ENCODE measurements around the gene ADCY4. TPM values are rescaled to one million over a fixed set of nuclear protein-coding genes. Genes with fewer than 3 reads are reported as not detected.
"Not testable (repeated sequence)": the region's sequence is repeated elsewhere in the genome, so short reads cannot be mapped to it uniquely, and the experiment has no call there.

The ADCY4 gene
- total RNA-seq, result 1.6 and 2.8 TPM in 2 replicates

- DNase-seq, result peak; percentile 75
- Mint-ChIP-seq H3K27me3 (peaks cover 33% of the 10 kb centered on the region), H3K9me3 (no peaks in the 10 kb centered on the region), H3K36me3 (ENCODE audit: low read depth) (peaks cover 30% of the 10 kb centered on the region), H3K4me1 (peaks cover 47% of the 10 kb centered on the region), H3K4me3 (peak within 1 kb of the TSS; percentile 61), H3K27ac (peak within 1 kb of the TSS; percentile 45)
- intact Hi-C loops (cut with micrococcal nuclease), result loop anchor here (5.0 kb wide), 1 partner anchor 338 kb away; no protein-coding TSS in a partner anchor
Measured at GRCh38 chr14:24334431-24335291, at the start of gene ADCY4. TSS of gene ADCY4 (minus strand) at chr14:24335071. CDS start at chr14:24334652, 419 bp downstream.

- Mint-ChIP-seq H3K27ac (no peak overlapping the region), H3K9me3 (no peaks in the 10 kb centered on the region), H3K4me1 (peaks cover 1% of the 10 kb centered on the region), H3K4me3 (no peak overlapping the region), H3K27me3 (peaks cover 22% of the 10 kb centered on the region), H3K36me3 (ENCODE audit: low read depth) (no peaks in the 10 kb centered on the region)
- no peak for DNase-seq
- intact Hi-C loops (cut with micrococcal nuclease), result no loop called here
Measured at GRCh38 chr14:24384169-24384568, 49.3 kb upstream of the ADCY4 start.

- H3K27me3 Mint-ChIP-seq, result peaks cover 13% of the 10 kb centered on the region
- no peaks in the 10 kb centered on the region for H3K9me3 Mint-ChIP-seq
- H3K4me3 Mint-ChIP-seq, result no peak overlapping the region
- H3K27ac Mint-ChIP-seq, result no peak overlapping the region
- H3K4me1 Mint-ChIP-seq, result peaks cover 1% of the 10 kb centered on the region
- no peaks in the 10 kb centered on the region for H3K36me3 Mint-ChIP-seq (ENCODE audit: low read depth)
- intact Hi-C loops (cut with micrococcal nuclease), result no loop called here
- no peak for DNase-seq
Measured at GRCh38 chr14:24382064-24382371, 47.1 kb upstream of the ADCY4 start.

- Mint-ChIP-seq H3K4me3 (no peak overlapping the region), H3K27me3 (peaks cover 8% of the 10 kb centered on the region), H3K9me3 (no peaks in the 10 kb centered on the region), H3K36me3 (ENCODE audit: low read depth) (no peaks in the 10 kb centered on the region), H3K4me1 (peaks cover 1% of the 10 kb centered on the region), H3K27ac (no peak overlapping the region)
- no peak for DNase-seq
- intact Hi-C loops (cut with micrococcal nuclease), result no loop called here
Measured at GRCh38 chr14:24381363-24382063, 46.6 kb upstream of the ADCY4 start.

GRCh38 chr14:24379907-24380730 is 45.2 kb upstream of the ADCY4 start:
- Mint-ChIP-seq H3K36me3 (ENCODE audit: low read depth) (no peaks in the 10 kb centered on the region), H3K4me3 (no peak overlapping the region), H3K9me3 (no peaks in the 10 kb centered on the region), H3K27ac (no peak overlapping the region), H3K4me1 (peaks cover 1% of the 10 kb centered on the region), H3K27me3 (peaks cover 4% of the 10 kb centered on the region)
- DNase-seq, result no peak
- intact Hi-C loops (cut with micrococcal nuclease), result no loop called here

- Mint-ChIP-seq H3K9me3 (no peaks in the 10 kb centered on the region), H3K27me3 (peaks cover 4% of the 10 kb centered on the region), H3K4me3 (no peak overlapping the region), H3K36me3 (ENCODE audit: low read depth) (no peaks in the 10 kb centered on the region), H3K4me1 (peaks cover 1% of the 10 kb centered on the region), H3K27ac (no peak overlapping the region)
- no peak for DNase-seq
- intact Hi-C loops (cut with micrococcal nuclease), result no loop called here
Measured at GRCh38 chr14:24378981-24379906, 44.4 kb upstream of the ADCY4 start.

GRCh38 chr14:24378327-24378726 is 43.5 kb upstream of the ADCY4 start:
- Mint-ChIP-seq H3K4me1 (peaks cover 1% of the 10 kb centered on the region), H3K27ac (no peak overlapping the region), H3K9me3 (no peaks in the 10 kb centered on the region), H3K27me3 (no peaks in the 10 kb centered on the region), H3K36me3 (ENCODE audit: low read depth) (no peaks in the 10 kb centered on the region), H3K4me3 (no peak overlapping the region)
- intact Hi-C loops (cut with micrococcal nuclease), result no loop called here
- DNase-seq, result no peak

- Mint-ChIP-seq H3K27ac (no peak overlapping the region), H3K27me3 (no peaks in the 10 kb centered on the region), H3K36me3 (ENCODE audit: low read depth) (no peaks in the 10 kb centered on the region), H3K4me1 (peaks cover 1% of the 10 kb centered on the region), H3K4me3 (no peak overlapping the region), H3K9me3 (no peaks in the 10 kb centered on the region)
- intact Hi-C loops (cut with micrococcal nuclease), result no loop called here
- no peak for DNase-seq
Measured at GRCh38 chr14:24377657-24378056, 42.8 kb upstream of the ADCY4 start.

- peaks cover 1% of the 10 kb centered on the region for H3K4me1 Mint-ChIP-seq
- intact Hi-C loops (cut with micrococcal nuclease), result no loop called here
- DNase-seq, result no peak
- no peak overlapping the region for H3K4me3 Mint-ChIP-seq
- no peaks in the 10 kb centered on the region for H3K9me3 Mint-ChIP-seq
- no peaks in the 10 kb centered on the region for H3K36me3 Mint-ChIP-seq (ENCODE audit: low read depth)
- peaks cover 2% of the 10 kb centered on the region for H3K27me3 Mint-ChIP-seq
- H3K27ac Mint-ChIP-seq, result no peak overlapping the region
Measured at GRCh38 chr14:24377126-24377525, 42.3 kb upstream of the ADCY4 start.

- intact Hi-C loops (cut with micrococcal nuclease), result no loop called here
- DNase-seq, result no peak
- Mint-ChIP-seq H3K4me3 (no peak overlapping the region), H3K27ac (no peak overlapping the region), H3K27me3 (peaks cover 5% of the 10 kb centered on the region), H3K4me1 (peaks cover 1% of the 10 kb centered on the region), H3K36me3 (ENCODE audit: low read depth) (no peaks in the 10 kb centered on the region), H3K9me3 (no peaks in the 10 kb centered on the region)
Measured at GRCh38 chr14:24376448-24377070, 41.7 kb upstream of the ADCY4 start.

GRCh38 chr14:24372701-24373416 is 38.0 kb upstream of the ADCY4 start:
- intact Hi-C loops (cut with micrococcal nuclease), result no loop called here
- Mint-ChIP-seq H3K4me1 (no peaks in the 10 kb centered on the region), H3K27ac (no peak overlapping the region), H3K4me3 (no peak overlapping the region), H3K9me3 (no peaks in the 10 kb centered on the region), H3K36me3 (ENCODE audit: low read depth) (no peaks in the 10 kb centered on the region), H3K27me3 (peaks cover 31% of the 10 kb centered on the region)
- no peak for DNase-seq

GRCh38 chr14:24371605-24372004 is 36.7 kb upstream of the ADCY4 start:
- H3K4me1 Mint-ChIP-seq; intact Hi-C loops (cut with micrococcal nuclease); H3K4me3 Mint-ChIP-seq; H3K36me3 Mint-ChIP-seq (ENCODE audit: low read depth); H3K9me3 Mint-ChIP-seq; H3K27ac Mint-ChIP-seq; DNase-seq: not testable (repeated sequence)
- H3K27me3 Mint-ChIP-seq, result peaks cover 43% of the 10 kb centered on the region
